Measurements from ENCODE around the gene VAV2.

DNA sequence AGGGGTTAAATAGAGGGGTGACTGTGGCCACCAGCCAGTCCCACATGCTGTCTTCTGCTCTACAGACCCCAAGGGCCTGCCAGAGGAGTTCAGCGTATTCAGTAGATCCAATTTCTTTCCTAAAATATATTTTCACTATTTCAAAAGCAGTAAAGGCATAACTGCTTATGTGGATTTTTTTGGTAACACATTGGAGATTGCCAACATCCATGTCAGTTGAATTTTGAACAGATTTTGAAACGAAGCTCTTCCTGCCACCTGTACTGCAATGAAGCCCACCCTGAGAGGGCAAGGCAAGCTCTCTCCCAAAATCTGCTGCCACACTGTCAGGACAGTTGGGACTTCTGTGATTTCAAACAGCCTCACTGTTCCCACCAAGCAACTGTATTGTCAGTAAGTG is 216.8 kb downstream of the VAV2 start:
- TF ChIP-seq POLR2A (IDR thresholded peaks at IDR 0.05; ENCODE audit: low read depth) (no peak), POLR2AphosphoS5 (IDR thresholded peaks at IDR 0.05) (no peak), CTCF (IDR thresholded peaks at IDR 0.05) (no peak), EP300 (IDR thresholded peaks at IDR 0.05) (no peak)

Data from esophagus muscularis mucosa (tissue), 4 donors.